ENCODE results near the gene USH2A. TPM values are rescaled to one million over a fixed set of nuclear protein-coding genes. Genes with fewer than 3 reads are reported as not detected.

The USH2A gene
- total and polyA plus RNA-seq, 8 donors = 0.37 to 0.58 TPM; not detected in 6

GRCh38 chr1:215872658-215873057 is 550.6 kb downstream of the USH2A start:
- DNase-seq = no peak
- TF ChIP-seq POLR2AphosphoS5 (IDR thresholded peaks at IDR 0.05) (no peak), POLR2A (IDR thresholded peaks at IDR 0.05) (no peak), EP300 (IDR thresholded peaks at IDR 0.05) (no peak), CTCF (IDR thresholded peaks at IDR 0.05) (no peak)
- peaks cover 0 to 5% (median 0%) of the 10 kb centered on the region in 4 donors for H3K4me1 ChIP-seq
- no peak overlapping the region for H3K4me3 ChIP-seq
- no peaks in the 10 kb centered on the region for H3K9me3 ChIP-seq
- intact Hi-C loops (cut with DNase I; ENCODE audit: low total_unique reads) = no loop called here
- no peak overlapping the region for H3K27ac ChIP-seq
- no peaks in the 10 kb centered on the region for H3K27me3 ChIP-seq
- no peaks in the 10 kb centered on the region for H3K36me3 ChIP-seq
- WGBS, 5 donors = 68 to 81% (median 76%) methylated on average over 3 of the region's 3 CpGs

GRCh38 chr1:215868500-215868899 is 554.7 kb downstream of the USH2A start:
- Histone ChIP-seq H3K27ac (no peak overlapping the region), H3K4me3 (no peak overlapping the region), H3K27me3 (no peaks in the 10 kb centered on the region), H3K9me3 (no peaks in the 10 kb centered on the region), H3K4me1 (no peaks in the 10 kb centered on the region), H3K36me3 (no peaks in the 10 kb centered on the region)
- TF ChIP-seq CTCF (IDR thresholded peaks at IDR 0.05) (no peak), POLR2A (IDR thresholded peaks at IDR 0.05) (no peak), POLR2AphosphoS5 (IDR thresholded peaks at IDR 0.05) (no peak), EP300 (IDR thresholded peaks at IDR 0.05) (no peak)
- WGBS, 5 donors = 60 to 77% (median 66%) methylated on average over 1 of the region's 1 CpG
- no peak for DNase-seq
- intact Hi-C loops (cut with DNase I; ENCODE audit: low total_unique reads) = no loop called here

- WGBS, 5 donors = 32 to 55% (median 36%) methylated on average over 3 of the region's 3 CpGs
- no peak overlapping the region for H3K4me3 ChIP-seq
- H3K27me3 ChIP-seq = no peaks in the 10 kb centered on the region
- no peak overlapping the region for H3K27ac ChIP-seq
- no peaks in the 10 kb centered on the region for H3K36me3 ChIP-seq
- TF ChIP-seq POLR2AphosphoS5 (IDR thresholded peaks at IDR 0.05) = no peak
- no peak for TF ChIP-seq POLR2A (IDR thresholded peaks at IDR 0.05)
- TF ChIP-seq CTCF (IDR thresholded peaks at IDR 0.05) = no peak
- TF ChIP-seq EP300 (IDR thresholded peaks at IDR 0.05) = no peak
- H3K4me1 ChIP-seq = no peaks in the 10 kb centered on the region
- intact Hi-C loops (cut with DNase I; ENCODE audit: low total_unique reads) = no loop called here
- no peaks in the 10 kb centered on the region for H3K9me3 ChIP-seq
- no peak for DNase-seq
Observed at GRCh38 chr1:215865060-215865459, 558.2 kb downstream of the USH2A start.

GRCh38 chr1:215863796-215864195 is 559.5 kb downstream of the USH2A start:
- Histone ChIP-seq H3K9me3 (no peaks in the 10 kb centered on the region), H3K27me3 (no peaks in the 10 kb centered on the region), H3K36me3 (no peaks in the 10 kb centered on the region), H3K4me3 (no peak overlapping the region), H3K27ac (no peak overlapping the region), H3K4me1 (no peaks in the 10 kb centered on the region)
- DNase-seq = no peak
- TF ChIP-seq CTCF (IDR thresholded peaks at IDR 0.05) (no peak), POLR2A (IDR thresholded peaks at IDR 0.05) (no peak), EP300 (IDR thresholded peaks at IDR 0.05) (no peak), POLR2AphosphoS5 (IDR thresholded peaks at IDR 0.05) (no peak)
- intact Hi-C loops (cut with DNase I; ENCODE audit: low total_unique reads) = no loop called here
